ENCODE measurements around the gene AKNA.
A peak's percentile ranks its signal among the peaks of the same experiment; 100 is the strongest.

The AKNA gene

GRCh38 chr9:114287001-114287762 lies 100.6 kb downstream of the AKNA start:
- DNase-seq (ENCODE audit: low spot score) = no peak

GRCh38 chr9:114286146-114286679 lies 101.6 kb downstream of the AKNA start:
- no peak for DNase-seq (ENCODE audit: low spot score)

GRCh38 chr9:114285166-114285867 lies 102.5 kb downstream of the AKNA start:
- peak; percentile 87 for DNase-seq (ENCODE audit: low spot score)

DNA sequence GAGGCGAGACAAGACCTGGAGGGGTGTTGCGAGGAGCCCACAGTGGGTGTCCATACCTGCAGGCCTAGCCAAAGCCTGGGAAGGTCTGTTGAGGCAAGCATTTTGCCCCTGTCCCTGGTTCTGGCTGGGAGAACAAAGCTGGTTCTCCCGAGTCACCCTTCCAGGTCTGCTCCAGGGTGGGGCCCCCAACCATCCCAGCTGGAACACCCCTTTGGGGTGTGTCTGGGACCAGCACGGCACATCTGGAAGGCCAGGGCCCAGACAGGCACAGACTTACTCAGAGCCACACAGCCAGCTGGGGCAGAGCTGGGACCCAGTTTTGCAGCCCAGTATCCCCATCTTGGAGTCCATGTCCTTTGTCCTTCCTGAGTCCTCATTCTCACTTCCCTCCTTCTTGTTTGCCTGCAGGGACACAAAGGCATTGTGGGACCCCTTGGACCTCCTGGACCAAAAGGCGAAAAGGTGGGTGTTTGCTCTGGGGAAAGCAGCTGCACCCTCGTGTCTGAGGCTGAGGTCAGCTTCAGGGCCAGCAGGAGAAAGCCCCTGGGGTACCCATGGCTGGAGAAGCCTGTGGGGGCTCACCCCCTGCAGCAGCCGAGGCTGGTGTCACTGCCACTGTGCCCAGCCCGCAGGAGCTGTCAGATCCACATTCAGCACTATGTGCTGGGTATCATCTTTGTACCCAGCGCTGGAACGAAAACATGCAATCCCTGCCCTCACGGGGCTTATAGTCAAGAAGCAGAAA lies 103.3 kb downstream of the AKNA start:
- DNase-seq (ENCODE audit: low spot score) = no peak

Measured in kidney tubule cell (primary cell).